H9 (cell line): ENCODE measurements around the gene DCAF8. TPM values are rescaled to one million over a fixed set of nuclear protein-coding genes. Genes with fewer than 3 reads are reported as not detected.

Source experiments
- DNase-seq: peaks from one replicate; pipeline ENCODE4 v3.0.0-alpha.2; 2017
- H2AFZ ChIP-seq: one replicate; pipeline ENCODE4 v1.6.1; 2013; ENCODE audit warnings: mild to moderate bottlenecking, low read length, control low read depth, moderate library complexity
- H2AK5ac ChIP-seq: 2 replicates; pipeline ENCODE4 v1.6.1; 2013; ENCODE audit warnings: low read length, control low read depth, mixed read lengths; ENCODE audit not compliant: insufficient read length
- H2BK120ac ChIP-seq: one replicate; pipeline ENCODE4 v1.6.1; 2013; ENCODE audit warnings: low read depth, mild to moderate bottlenecking, low read length, control low read depth, inconsistent platforms; ENCODE audit not compliant: poor library complexity, severe bottlenecking
- H2BK12ac ChIP-seq: 2 replicates; pipeline ENCODE4 v1.6.1; 2013; ENCODE audit warnings: low read length, control low read depth, mixed read lengths, low read depth; ENCODE audit not compliant: insufficient read length
- H2BK15ac ChIP-seq: 2 replicates; pipeline ENCODE4 v1.6.1; 2013; ENCODE audit warnings: low read depth, low read length, control low read depth
- H2BK20ac ChIP-seq: one replicate; pipeline ENCODE4 v1.6.1; 2013; ENCODE audit warnings: low read depth, mild to moderate bottlenecking, low read length, control low read depth, inconsistent platforms; ENCODE audit not compliant: poor library complexity, severe bottlenecking
- H2BK5ac ChIP-seq: 2 replicates; pipeline ENCODE4 v1.6.1; 2013; ENCODE audit warnings: low read length, control low read depth, mixed read lengths; ENCODE audit not compliant: insufficient read length
- H3K14ac ChIP-seq: 2 replicates; pipeline ENCODE4 v1.6.1; 2013; ENCODE audit warnings: low read length, control low read depth; ENCODE audit not compliant: insufficient read depth
- H3K18ac ChIP-seq: 2 replicates; pipeline ENCODE4 v1.6.1; 2013; ENCODE audit warnings: low read depth, mild to moderate bottlenecking, mixed read lengths, low read length, control low read depth; ENCODE audit not compliant: insufficient read length
- H3K23ac ChIP-seq: 2 replicates; pipeline ENCODE4 v1.6.1; 2013; ENCODE audit warnings: low read length, control low read depth, mixed read lengths, low read depth; ENCODE audit not compliant: insufficient read length
- H3K23me2 ChIP-seq: 2 replicates; pipeline ENCODE4 v1.6.1; 2013; ENCODE audit warnings: low read depth, mild to moderate bottlenecking, mixed read lengths, low read length, control low read depth; ENCODE audit not compliant: insufficient read length, poor library complexity, severe bottlenecking
- H3K27ac ChIP-seq: 2 replicates; pipeline ENCODE4 v1.5.1; 2013; ENCODE audit warnings: low read length, control low read depth, mixed read lengths, low read depth; ENCODE audit not compliant: insufficient read length
- H3K27me3 ChIP-seq: 2 replicates; pipeline ENCODE4 v1.6.1; 2013; ENCODE audit warnings: low read length, control low read depth, inconsistent platforms; ENCODE audit not compliant: insufficient read depth
- H3K4ac ChIP-seq: 2 replicates; pipeline ENCODE4 v1.6.1; 2013; ENCODE audit warnings: low read depth, mild to moderate bottlenecking, control low read depth, inconsistent platforms, low read length, moderate library complexity
- H3K4me1 ChIP-seq: 2 replicates; pipeline ENCODE4 v1.6.1; 2013; ENCODE audit warnings: low read length, control low read depth, inconsistent platforms; ENCODE audit not compliant: insufficient read depth
- H3K4me2 ChIP-seq: 2 replicates; pipeline ENCODE4 v1.6.1; 2013; ENCODE audit warnings: low read length, control low read depth, mixed read lengths; ENCODE audit not compliant: insufficient read length, insufficient read depth
- H3K56ac ChIP-seq: 2 replicates; pipeline ENCODE4 v1.6.1; 2013; ENCODE audit warnings: low read depth, mild to moderate bottlenecking, mixed read lengths, low read length, control low read depth; ENCODE audit not compliant: insufficient read length
- H3K79me1 ChIP-seq: 2 replicates; pipeline ENCODE4 v1.6.1; 2013; ENCODE audit warnings: low read depth, mild to moderate bottlenecking, moderate library complexity, low read length, control low read depth, inconsistent platforms; ENCODE audit not compliant: insufficient read depth, poor library complexity, severe bottlenecking
- H3K79me2 ChIP-seq: 2 replicates; pipeline ENCODE4 v1.6.1; 2013; ENCODE audit warnings: low read length, control low read depth, inconsistent platforms; ENCODE audit not compliant: insufficient read depth
- H3K9ac ChIP-seq: 2 replicates; pipeline ENCODE4 v1.6.1; 2013; ENCODE audit warnings: low read length, control low read depth, mixed read lengths; ENCODE audit not compliant: insufficient read length; ENCODE audit errors: extremely low read depth
- H3K9me3 ChIP-seq: one replicate; pipeline ENCODE4 v1.6.1; 2013; ENCODE audit warnings: low read depth, low read length, inconsistent platforms; ENCODE audit not compliant: control insufficient read depth
- H3T11ph ChIP-seq: one replicate; pipeline ENCODE4 v1.6.1; 2013; ENCODE audit warnings: mild to moderate bottlenecking, low read length, control low read depth, inconsistent platforms
- H4K20me1 ChIP-seq: one replicate; pipeline ENCODE4 v1.6.1; 2013; ENCODE audit not compliant: control insufficient read depth, insufficient read length, insufficient read depth
- H4K5ac ChIP-seq: 2 replicates; pipeline ENCODE4 v1.6.1; 2013; ENCODE audit warnings: low read depth, mild to moderate bottlenecking, mixed read lengths, low read length, control low read depth; ENCODE audit not compliant: insufficient read length
- H4K8ac ChIP-seq: replicated peaks from 2 replicates; pipeline ENCODE4 v1.6.1; 2013; ENCODE audit warnings: low read length, control low read depth, mixed read lengths, low read depth; ENCODE audit not compliant: insufficient read length
- H4K91ac ChIP-seq: 2 replicates; pipeline ENCODE4 v1.6.1; 2013; ENCODE audit warnings: low read depth, mild to moderate bottlenecking, moderate library complexity, mixed read lengths, low read length, control low read depth; ENCODE audit not compliant: insufficient read length
- H3K27ac Mint-ChIP-seq, 3 experiments: 2 replicates in 2 of 3; 3 replicates in 1 of 3; pipeline ENCODE4 v1.8.0; 2020 to 2021; ENCODE audit warnings: mixed read lengths in 3 of 3, mild to moderate bottlenecking in 1 of 3, moderate library complexity in 1 of 3
- H3K27me3 Mint-ChIP-seq: 2 replicates; pipeline ENCODE4 v1.8.0; 2021; ENCODE audit warnings: low read depth, mild to moderate bottlenecking, moderate library complexity, mixed read lengths
- H3K36me3 Mint-ChIP-seq, 3 experiments: 2 replicates in 2 of 3; 3 replicates in 1 of 3; pipeline ENCODE4 v1.8.0; 2020 to 2021; ENCODE audit warnings: low read depth in 3 of 3, mixed read lengths in 3 of 3; ENCODE audit not compliant: insufficient read depth in 1 of 3
- H3K4me1 Mint-ChIP-seq, 2 experiments: 2 replicates each; pipeline ENCODE4 v1.8.0; 2020; ENCODE audit warnings: mixed read lengths in 2 of 2
- H3K4me3 Mint-ChIP-seq, 2 experiments: 2 replicates in 1 of 2; 3 replicates in 1 of 2; pipeline ENCODE4 v1.8.0; 2020 to 2021; ENCODE audit warnings: mild to moderate bottlenecking in 2 of 2, mixed read lengths in 2 of 2, moderate library complexity in 1 of 2
- H3K9me3 Mint-ChIP-seq, 2 experiments: 2 replicates in 1 of 2; 3 replicates in 1 of 2; pipeline ENCODE4 v1.8.0; 2020; ENCODE audit warnings: mild to moderate bottlenecking in 2 of 2, mixed read lengths in 2 of 2, moderate library complexity in 1 of 2
- CTCF ChIP-seq: fragments of 200-600 bp; sonication (generic); conservative IDR thresholded peaks from 3 replicates; pipeline ENCODE4 v1.8.0; 2021; ENCODE audit warnings: antibody characterized with exemption, mild to moderate bottlenecking
- WGBS: extraction: QIAGEN DNeasy Blood & Tissue Kit; methylation state at CpG from one replicate; pipeline ENCODE4 v1.1.7; 2013; ENCODE audit warnings: missing lambda C conversion rate, low lambda C conversion rate, mixed read lengths; ENCODE audit not compliant: insufficient read length; ENCODE audit errors: extremely low coverage; 5-methylcytosine and 5-hydroxymethylcytosine counted together
- total RNA-seq: library from RNA; stranded (reverse); gene quantifications from 2 replicates; pipeline ENCODE4 v1.2.1, GENCODE V29; 2021

DCAF8 gene
- total RNA-seq, 1 experiment from 2014 or later, result 106 TPM

- peaks cover 4% of the 10 kb centered on the region for H3K23me2 ChIP-seq
- peaks cover 6% of the 10 kb centered on the region for H3K79me2 ChIP-seq
- Mint-ChIP-seq H3K9me3 (peaks cover 0 to 2% of the 10 kb centered on the region in 2 experiments; a peak in 1 of 5 replicates), H3K27me3 (peaks cover 22% of the 10 kb centered on the region), H3K4me3 (no peak overlapping the region), H3K4me1 (peaks cover 15 to 16% of the 10 kb centered on the region in 2 experiments), H3K36me3 (peaks cover 0 to 5% (median 4%) of the 10 kb centered on the region in 3 experiments; a peak in 4 of 7 replicates), H3K27ac (no peak overlapping the region)
- H2BK12ac ChIP-seq, result no peak overlapping the region
- TF ChIP-seq CTCF, result no peak
- no peak overlapping the region for H3K9ac ChIP-seq
- no peak overlapping the region for H3K27ac ChIP-seq
- no peaks in the 10 kb centered on the region for H3K79me1 ChIP-seq
- no peaks in the 10 kb centered on the region for H3K9me3 ChIP-seq
- WGBS, result no CpG with 5 or more reads among the region's 4 CpGs
- no peak overlapping the region for H2BK15ac ChIP-seq
- no peak overlapping the region for H3K4ac ChIP-seq
- H2AFZ ChIP-seq, result no peak overlapping the region
- H2BK5ac ChIP-seq, result no peak overlapping the region
- H4K20me1 ChIP-seq, result no peaks in the 10 kb centered on the region
- H3K4me1 ChIP-seq, result 0 out of 2 replicates have a peak, but pooled peaks cover 2% of the 10 kb centered on the region
- no peak overlapping the region for H3K23ac ChIP-seq
- no peak overlapping the region for H4K8ac ChIP-seq
- no peak overlapping the region for H3K18ac ChIP-seq
- no peak overlapping the region for H2BK20ac ChIP-seq
- H3K14ac ChIP-seq, result no peak overlapping the region
- H4K5ac ChIP-seq, result no peak overlapping the region
- no peak overlapping the region for H2AK5ac ChIP-seq
- no peak for DNase-seq
- H4K91ac ChIP-seq, result no peak overlapping the region
- H3T11ph ChIP-seq, result no peak overlapping the region
- no peaks in the 10 kb centered on the region for H3K27me3 ChIP-seq
- H3K56ac ChIP-seq, result no peak overlapping the region
- no peak overlapping the region for H3K4me2 ChIP-seq
- H2BK120ac ChIP-seq, result no peak overlapping the region
These were observed 2.5 kb upstream of the DCAF8 start for GRCh38 chr1:160264795-160265307.
